Suprapubic skin (tissue), 3 donors: Measurements from ENCODE around the gene TGFBR3.

ENCODE experiments used
- POLR2A ChIP-seq, 2 donors: fragments of 450-650 bp; IDR thresholded peaks; one replicate each; pipeline ENCODE4 v1.6.1; 2017; ENCODE audit warnings: antibody characterized with exemption in 2 of 2, mild to moderate bottlenecking in 2 of 2, moderate library complexity in 2 of 2
- TF ChIP-seq, protein P1 (sequence below), 2 donors: fragments of 200-600 bp in 1 of 2; fragments of 450-650 bp in 1 of 2; sonication (generic) in 1 of 2; IDR thresholded peaks; one replicate each; pipeline ENCODE4 v1.5.1; 2016 to 2019; ENCODE audit warnings: antibody characterized with exemption in 2 of 2, mild to moderate bottlenecking in 1 of 2, moderate library complexity in 1 of 2

DNA sequence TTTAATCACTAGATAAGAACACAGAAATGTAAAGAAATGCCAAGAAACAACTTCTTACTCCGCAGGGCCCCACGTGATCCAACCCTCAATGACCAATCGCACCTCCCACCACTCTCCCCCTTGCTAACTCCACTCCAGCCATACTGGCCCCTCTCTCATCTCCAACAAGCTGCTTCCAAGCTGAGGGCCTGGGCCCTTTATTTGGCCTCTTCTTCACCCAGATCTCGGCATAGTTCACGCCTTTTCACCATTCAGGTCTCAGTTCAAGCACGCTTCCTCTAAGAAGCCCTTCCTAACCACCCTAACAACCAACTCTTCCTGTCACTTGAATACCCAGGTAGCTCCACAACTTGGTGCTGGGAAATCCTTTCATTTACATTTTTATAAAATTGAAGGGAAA, 110.7 kb downstream of the TGFBR3 start:
- TF ChIP-seq, protein P1, sequence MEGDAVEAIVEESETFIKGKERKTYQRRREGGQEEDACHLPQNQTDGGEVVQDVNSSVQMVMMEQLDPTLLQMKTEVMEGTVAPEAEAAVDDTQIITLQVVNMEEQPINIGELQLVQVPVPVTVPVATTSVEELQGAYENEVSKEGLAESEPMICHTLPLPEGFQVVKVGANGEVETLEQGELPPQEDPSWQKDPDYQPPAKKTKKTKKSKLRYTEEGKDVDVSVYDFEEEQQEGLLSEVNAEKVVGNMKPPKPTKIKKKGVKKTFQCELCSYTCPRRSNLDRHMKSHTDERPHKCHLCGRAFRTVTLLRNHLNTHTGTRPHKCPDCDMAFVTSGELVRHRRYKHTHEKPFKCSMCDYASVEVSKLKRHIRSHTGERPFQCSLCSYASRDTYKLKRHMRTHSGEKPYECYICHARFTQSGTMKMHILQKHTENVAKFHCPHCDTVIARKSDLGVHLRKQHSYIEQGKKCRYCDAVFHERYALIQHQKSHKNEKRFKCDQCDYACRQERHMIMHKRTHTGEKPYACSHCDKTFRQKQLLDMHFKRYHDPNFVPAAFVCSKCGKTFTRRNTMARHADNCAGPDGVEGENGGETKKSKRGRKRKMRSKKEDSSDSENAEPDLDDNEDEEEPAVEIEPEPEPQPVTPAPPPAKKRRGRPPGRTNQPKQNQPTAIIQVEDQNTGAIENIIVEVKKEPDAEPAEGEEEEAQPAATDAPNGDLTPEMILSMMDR (IDR thresholded peaks at IDR 0.05) = no peak
- TF ChIP-seq POLR2A (IDR thresholded peaks at IDR 0.05) = no peak
